ENCODE measurements around the gene FILIP1. TPM values are rescaled to one million over a fixed set of nuclear protein-coding genes. Genes with fewer than 3 reads are reported as not detected.

Gene FILIP1
- total and polyA plus RNA-seq, 9 donors, result 1.1 to 7.1 (median 2.7) TPM

DNA sequence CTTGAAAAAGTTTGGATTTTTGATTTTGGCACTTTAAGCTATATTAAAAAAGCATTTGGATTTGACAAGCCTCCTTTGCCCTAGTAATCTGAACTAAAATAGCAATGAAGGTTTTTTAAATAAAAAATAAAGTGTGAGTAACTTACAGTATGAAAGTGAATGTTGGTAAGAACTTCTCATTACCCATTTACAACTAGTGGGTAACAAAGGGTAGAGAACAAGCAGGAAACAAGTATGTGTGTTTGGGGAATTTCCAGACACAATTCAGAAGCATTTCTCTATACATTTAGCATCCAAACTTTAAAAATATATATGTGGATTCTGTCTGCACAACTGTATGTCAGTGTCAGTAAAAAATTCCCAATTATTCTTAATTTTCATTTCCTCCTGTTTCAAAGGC is 211.9 kb downstream of the FILIP1 start:
- no peaks in the 10 kb centered on the region for H3K36me3 ChIP-seq
- no peaks in the 10 kb centered on the region for H3K9me3 ChIP-seq
- no peaks in the 10 kb centered on the region for H3K27me3 ChIP-seq
- no peak overlapping the region for H3K4me3 ChIP-seq
- TF ChIP-seq EP300 (IDR thresholded peaks at IDR 0.05) (no peak), POLR2A (IDR thresholded peaks at IDR 0.05) (no peak)
- TF ChIP-seq, protein P1, sequence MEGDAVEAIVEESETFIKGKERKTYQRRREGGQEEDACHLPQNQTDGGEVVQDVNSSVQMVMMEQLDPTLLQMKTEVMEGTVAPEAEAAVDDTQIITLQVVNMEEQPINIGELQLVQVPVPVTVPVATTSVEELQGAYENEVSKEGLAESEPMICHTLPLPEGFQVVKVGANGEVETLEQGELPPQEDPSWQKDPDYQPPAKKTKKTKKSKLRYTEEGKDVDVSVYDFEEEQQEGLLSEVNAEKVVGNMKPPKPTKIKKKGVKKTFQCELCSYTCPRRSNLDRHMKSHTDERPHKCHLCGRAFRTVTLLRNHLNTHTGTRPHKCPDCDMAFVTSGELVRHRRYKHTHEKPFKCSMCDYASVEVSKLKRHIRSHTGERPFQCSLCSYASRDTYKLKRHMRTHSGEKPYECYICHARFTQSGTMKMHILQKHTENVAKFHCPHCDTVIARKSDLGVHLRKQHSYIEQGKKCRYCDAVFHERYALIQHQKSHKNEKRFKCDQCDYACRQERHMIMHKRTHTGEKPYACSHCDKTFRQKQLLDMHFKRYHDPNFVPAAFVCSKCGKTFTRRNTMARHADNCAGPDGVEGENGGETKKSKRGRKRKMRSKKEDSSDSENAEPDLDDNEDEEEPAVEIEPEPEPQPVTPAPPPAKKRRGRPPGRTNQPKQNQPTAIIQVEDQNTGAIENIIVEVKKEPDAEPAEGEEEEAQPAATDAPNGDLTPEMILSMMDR (IDR thresholded peaks at IDR 0.05), result no peak
- intact Hi-C loops (cut with DNase I), result no loop called here
- H3K4me1 ChIP-seq (ENCODE audit: insufficient read depth), result peaks cover 12% of the 10 kb centered on the region
- H3K27ac ChIP-seq, result no peak overlapping the region
- no peak for DNase-seq

DNA sequence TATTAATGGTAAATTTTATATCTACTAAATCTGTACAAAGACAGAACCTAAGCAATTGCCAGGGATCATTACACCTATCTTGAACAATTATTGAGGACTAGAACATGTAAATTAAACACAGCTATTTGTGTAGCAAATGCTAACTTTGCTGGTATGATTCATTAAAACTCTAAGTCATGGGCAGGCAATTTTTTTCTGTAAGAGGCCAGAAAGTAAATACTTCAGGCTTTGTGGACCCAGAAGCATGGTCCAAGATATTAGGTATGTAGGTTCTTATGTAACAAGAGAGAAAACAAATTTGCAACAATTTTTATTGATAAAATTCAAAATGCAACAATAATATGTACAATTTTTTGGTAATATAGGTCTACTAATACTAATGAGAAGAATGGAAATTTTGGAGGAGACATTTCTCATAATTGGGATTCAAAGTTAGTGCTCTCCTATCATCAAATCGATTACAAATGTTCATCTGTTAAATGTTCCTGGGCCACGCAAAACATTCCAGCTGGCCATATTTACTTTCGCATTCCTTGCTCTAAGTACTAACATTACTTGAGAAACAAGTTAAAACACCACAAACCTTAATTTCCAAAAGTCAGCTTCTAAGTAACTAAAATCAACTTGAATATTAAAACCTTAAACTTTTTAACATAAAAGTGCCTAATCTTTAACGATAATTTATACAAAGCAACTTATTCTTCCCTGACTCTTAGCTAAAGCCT is 213.3 kb downstream of the FILIP1 start:
- no peak for DNase-seq
- H3K4me3 ChIP-seq, result no peak overlapping the region
- H3K9me3 ChIP-seq, result no peaks in the 10 kb centered on the region
- no peaks in the 10 kb centered on the region for H3K27me3 ChIP-seq
- WGBS, 3 donors, result 35 to 58% (median 50%) methylated on average over 4 of the region's 4 CpGs
- no peak overlapping the region for H3K27ac ChIP-seq
- peaks cover 10% of the 10 kb centered on the region for H3K4me1 ChIP-seq (ENCODE audit: insufficient read depth)
- H3K36me3 ChIP-seq, result no peaks in the 10 kb centered on the region
- TF ChIP-seq, protein P1 (IDR thresholded peaks at IDR 0.05), result no peak
- TF ChIP-seq POLR2A (IDR thresholded peaks at IDR 0.05) (no peak), EP300 (IDR thresholded peaks at IDR 0.05) (no peak)
- intact Hi-C loops (cut with DNase I), result no loop called here

DNA sequence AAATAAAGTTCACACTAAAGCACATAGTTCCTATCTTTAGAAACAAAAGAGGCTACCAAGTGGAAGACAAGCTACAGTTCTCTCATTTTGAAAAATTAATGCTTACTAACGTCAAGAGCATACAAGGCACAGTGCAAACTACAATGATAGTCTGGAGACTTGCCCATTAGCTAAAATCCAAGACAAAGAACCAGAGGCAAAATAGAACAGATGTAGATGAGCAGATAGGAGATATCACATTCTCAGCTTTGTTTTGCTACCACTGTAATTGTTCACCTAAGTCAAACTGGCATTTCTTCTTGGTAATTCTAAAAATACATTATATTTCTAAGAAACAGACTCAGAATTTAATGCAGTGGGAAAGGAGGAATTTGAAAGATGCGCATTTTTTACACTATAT is 214.2 kb downstream of the FILIP1 start:
- Histone ChIP-seq H3K27ac (no peak overlapping the region), H3K27me3 (no peaks in the 10 kb centered on the region), H3K9me3 (no peaks in the 10 kb centered on the region), H3K36me3 (no peaks in the 10 kb centered on the region), H3K4me1 (ENCODE audit: insufficient read depth) (peaks cover 10% of the 10 kb centered on the region), H3K4me3 (no peak overlapping the region)
- TF ChIP-seq, protein P1 (IDR thresholded peaks at IDR 0.05), result no peak
- TF ChIP-seq EP300 (IDR thresholded peaks at IDR 0.05) (no peak), POLR2A (IDR thresholded peaks at IDR 0.05) (no peak)
- 78 to 89% (median 81%) methylated on average over 2 of the region's 2 CpGs for WGBS, 3 donors
- DNase-seq, result no peak
- intact Hi-C loops (cut with DNase I), result no loop called here

DNA sequence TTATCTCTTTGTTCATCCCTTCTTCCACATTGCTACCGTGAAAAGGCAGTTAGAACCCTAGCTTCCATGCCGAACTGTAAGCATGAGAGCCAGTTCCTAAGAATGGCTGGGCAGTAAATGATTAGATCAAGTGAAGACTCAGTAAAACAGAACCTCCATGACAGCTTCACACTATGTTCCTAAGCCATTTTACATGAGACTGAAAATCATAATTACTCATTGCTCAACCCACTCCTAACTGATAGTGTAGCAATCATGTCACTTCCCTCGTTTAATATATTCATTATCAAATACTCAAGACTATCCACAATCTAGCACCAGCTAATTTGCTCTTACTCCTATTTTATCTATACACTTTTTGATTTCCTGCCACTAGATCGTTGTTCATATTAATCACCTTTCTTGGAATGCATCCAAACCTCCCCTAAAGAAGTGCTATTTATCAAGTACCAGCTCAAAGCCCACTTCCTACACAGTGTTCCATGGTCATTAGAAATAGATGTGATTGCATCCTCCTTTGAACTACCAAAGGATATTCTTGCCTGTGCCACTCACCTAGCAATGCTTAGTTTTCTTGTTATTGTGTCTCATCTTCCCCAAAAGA is 215.0 kb downstream of the FILIP1 start:
- no peak overlapping the region for H3K4me3 ChIP-seq
- intact Hi-C loops (cut with DNase I), result no loop called here
- no peak overlapping the region for H3K27ac ChIP-seq
- H3K4me1 ChIP-seq (ENCODE audit: insufficient read depth), result peaks cover 11% of the 10 kb centered on the region
- TF ChIP-seq POLR2A (IDR thresholded peaks at IDR 0.05) (no peak), EP300 (IDR thresholded peaks at IDR 0.05) (no peak)
- TF ChIP-seq, protein P1 (IDR thresholded peaks at IDR 0.05), result no peak
- WGBS, 3 donors, result 31 to 41% (median 39%) methylated on average over 4 of the region's 4 CpGs
- H3K27me3 ChIP-seq, result no peaks in the 10 kb centered on the region
- no peak for DNase-seq
- no peaks in the 10 kb centered on the region for H3K9me3 ChIP-seq
- H3K36me3 ChIP-seq, result no peaks in the 10 kb centered on the region

All from ovary (tissue), 9 donors.